Measurements from ENCODE around the gene APH1B. TPM values are rescaled to one million over a fixed set of nuclear protein-coding genes. Genes with fewer than 3 reads are reported as not detected.

Gene APH1B
- total RNA-seq, 1 experiment from 2014 or later, result 20.9 TPM

DNA sequence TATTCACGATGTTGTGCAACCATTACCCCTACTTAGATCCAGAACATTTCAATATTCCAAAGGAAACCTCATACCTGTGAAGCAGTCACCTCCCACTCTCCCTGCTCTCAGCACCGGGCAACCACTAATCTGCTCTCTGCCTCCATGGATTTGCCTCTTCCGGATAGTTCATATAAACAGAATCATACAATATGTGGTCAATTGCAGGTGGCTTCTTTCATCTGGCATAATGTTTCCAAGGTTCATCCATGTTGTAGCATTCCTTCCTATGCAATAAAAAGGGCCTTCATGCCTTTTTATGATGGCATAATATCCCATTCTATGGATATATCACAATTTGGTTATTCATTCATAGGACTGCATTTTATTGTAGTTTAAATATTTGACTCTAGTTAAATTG, 80.3 kb downstream of the APH1B start:
- H3T11ph ChIP-seq (ENCODE audit: low read length), result no peak overlapping the region

More for the DNA sequence above, 80.3 kb downstream of the APH1B start:
- H4K5ac ChIP-seq (ENCODE audit: insufficient read length, low read depth, low read length), result no peak overlapping the region
- Mint-ChIP-seq H3K27me3 (ENCODE audit: low read depth) (peaks cover 6% of the 10 kb centered on the region), H3K27ac (no peak overlapping the region), H3K4me1 (peaks cover 17 to 19% of the 10 kb centered on the region in 2 experiments), H3K36me3 (ENCODE audit: insufficient read depth in 1 of 3, low read depth in 3 of 3) (no peaks in the 10 kb centered on the region; a peak in 1 of 7 replicates), H3K4me3 (no peak overlapping the region), H3K9me3 (no peaks in the 10 kb centered on the region)
- no peak overlapping the region for H2BK15ac ChIP-seq (ENCODE audit: low read depth, low read length)
- H3K56ac ChIP-seq (ENCODE audit: insufficient read length, low read depth, low read length), result no peak overlapping the region
- H3K4me1 ChIP-seq (ENCODE audit: insufficient read depth, low read length), result peaks cover 4% of the 10 kb centered on the region; the same call in 1 of the 2 replicates
- H3K4ac ChIP-seq (ENCODE audit: low read depth, low read length), result no peak overlapping the region
- no peak overlapping the region for H2AFZ ChIP-seq (ENCODE audit: low read length)
- H3K27ac ChIP-seq (ENCODE audit: insufficient read length, low read depth, low read length), result no peak overlapping the region
- H2BK20ac ChIP-seq (ENCODE audit: low read depth, low read length, poor library complexity, severe bottlenecking), result no peak overlapping the region
- H4K20me1 ChIP-seq (ENCODE audit: control insufficient read depth, insufficient read depth, insufficient read length), result no peaks in the 10 kb centered on the region
- no CpG with 5 or more reads among the region's 3 CpGs for WGBS (ENCODE audit: extremely low coverage, insufficient read length, low lambda C conversion rate)
- no peaks in the 10 kb centered on the region for H3K79me2 ChIP-seq (ENCODE audit: insufficient read depth, low read length)
- H3K79me1 ChIP-seq (ENCODE audit: insufficient read depth, low read depth, low read length, poor library complexity, severe bottlenecking), result no peaks in the 10 kb centered on the region
- no peak overlapping the region for H3K4me2 ChIP-seq (ENCODE audit: insufficient read depth, insufficient read length, low read length)
- H2AK5ac ChIP-seq (ENCODE audit: insufficient read length, low read length), result no peak overlapping the region
- H4K8ac ChIP-seq (replicated peaks; ENCODE audit: insufficient read length, low read depth, low read length), result no peak overlapping the region
- TF ChIP-seq CTCF (conservative IDR thresholded peaks at IDR 0.05), result no peak
- H3K18ac ChIP-seq (ENCODE audit: insufficient read length, low read depth, low read length), result no peak overlapping the region
- no peak overlapping the region for H3K9ac ChIP-seq (ENCODE audit: extremely low read depth, insufficient read length, low read length)
- no peak overlapping the region for H3K23ac ChIP-seq (ENCODE audit: insufficient read length, low read depth, low read length)
- no peaks in the 10 kb centered on the region for H3K9me3 ChIP-seq (ENCODE audit: control insufficient read depth, low read depth, low read length)
- no peaks in the 10 kb centered on the region for H3K27me3 ChIP-seq (ENCODE audit: insufficient read depth, low read length)
- no peak overlapping the region for H3K14ac ChIP-seq (ENCODE audit: insufficient read depth, low read length)
- no peak for DNase-seq
- no peak overlapping the region for H2BK12ac ChIP-seq (ENCODE audit: insufficient read length, low read depth, low read length)
- no peak overlapping the region for H2BK120ac ChIP-seq (ENCODE audit: low read depth, low read length, poor library complexity, severe bottlenecking)
- no peak overlapping the region for H4K91ac ChIP-seq (ENCODE audit: insufficient read length, low read depth, low read length)
- no peak overlapping the region for H2BK5ac ChIP-seq (ENCODE audit: insufficient read length, low read length)
- H3K23me2 ChIP-seq (ENCODE audit: insufficient read length, low read depth, low read length, poor library complexity, severe bottlenecking), result no peaks in the 10 kb centered on the region
